Spleen (tissue), 11 donors: Measurements from ENCODE around the gene RPL3. TPM values are rescaled to one million over a fixed set of nuclear protein-coding genes. Genes with fewer than 3 reads are reported as not detected.

Experiments used
- DNase-seq: peaks from one replicate; pipeline ENCODE4 v3.0.0-alpha.2; 2020
- H3K27ac ChIP-seq, 8 donors: fragments of 200-600 bp; sonication (generic) in 7 of 8; 1 replicate in 4 of 8; 2 replicates in 4 of 8; pipeline versions ENCODE4 v1.5.0 to v1.8.0; 2016 to 2021; ENCODE audit warnings: inconsistent platforms in 4 of 8, mild to moderate bottlenecking in 4 of 8, moderate library complexity in 1 of 8
- H3K27me3 ChIP-seq, 7 donors: fragments of 200-600 bp; sonication (generic) in 6 of 7; replicated peaks in 1 of 7; 1 replicate in 4 of 7; 2 replicates in 3 of 7; pipeline versions ENCODE4 v1.5.0 to v1.8.0; 2016 to 2021; ENCODE audit warnings: inconsistent platforms in 3 of 7, mild to moderate bottlenecking in 1 of 7
- H3K36me3 ChIP-seq, 6 donors: fragments of 200-600 bp; sonication (generic) in 5 of 6; 1 replicate in 4 of 6; 2 replicates in 2 of 6; pipeline versions ENCODE4 v1.5.0 to v1.8.0; 2016 to 2021; ENCODE audit warnings: inconsistent platforms in 2 of 6
- H3K4me1 ChIP-seq, 6 donors: fragments of 200-600 bp; sonication (generic) in 5 of 6; 1 replicate in 3 of 6; 2 replicates in 3 of 6; pipeline versions ENCODE4 v1.5.0 to v1.8.0; 2016 to 2021; ENCODE audit warnings: inconsistent platforms in 3 of 6
- H3K4me3 ChIP-seq, 8 donors: fragments of 200-600 bp; sonication (generic) in 7 of 8; 1 replicate in 4 of 8; 2 replicates in 4 of 8; pipeline versions ENCODE4 v1.5.0 to v1.8.0; 2016 to 2021; ENCODE audit warnings: inconsistent platforms in 4 of 8, mild to moderate bottlenecking in 4 of 8, moderate library complexity in 2 of 8
- H3K9me3 ChIP-seq, 8 donors: fragments of 200-600 bp; sonication (generic) in 7 of 8; 1 replicate in 4 of 8; 2 replicates in 4 of 8; pipeline versions ENCODE4 v1.5.0 to v1.8.0; 2016 to 2021; ENCODE audit warnings: inconsistent platforms in 4 of 8
- CTCF ChIP-seq, 11 experiments: fragments of 200-600 bp in 7 of 11; fragments of 450-650 bp in 4 of 11; sonication (generic) in 4 of 11; IDR thresholded peaks in 8 of 11; conservative IDR thresholded peaks in 3 of 11; 1 replicate in 7 of 11; 2 replicates in 4 of 11; pipeline versions ENCODE4 v1.4.0 to v1.8.0; 2016 to 2021; ENCODE audit warnings: antibody characterized with exemption in 11 of 11, inconsistent platforms in 4 of 11, mild to moderate bottlenecking in 1 of 11
- POLR2A ChIP-seq, 3 donors: fragments of 450-650 bp; IDR thresholded peaks; one replicate each; pipeline ENCODE4 v1.5.1; 2017; ENCODE audit warnings: antibody characterized with exemption in 3 of 3, mild to moderate bottlenecking in 1 of 3
- POLR2AphosphoS5 ChIP-seq, 3 donors: sonication (generic); formaldehyde crosslinking; IDR thresholded peaks; one replicate each; pipeline ENCODE4 v1.5.1; 2017; ENCODE audit warnings: antibody characterized with exemption in 3 of 3
- WGBS, 5 donors: extraction: QIAGEN DNeasy Blood & Tissue Kit in 3 of 5; methylation state at CpG; one replicate each; pipeline versions ENCODE4 v1.1.5 to v1.1.7; 2013 to 2018; 5-methylcytosine and 5-hydroxymethylcytosine counted together
- intact Hi-C: fragments of 100-400 bp; cut with DNase I; formaldehyde crosslinking; loops from one replicate; pipeline ENCODE4 v1.15.0; 2023; ENCODE audit warnings: low total_unique reads
- polyA plus RNA-seq, 3 donors: library from polyadenylated mRNA; stranded (reverse); fragments of 200-250 nt; gene quantifications; one replicate each; pipeline ENCODE4 v1.2.1, GENCODE V29; 2013
- total RNA-seq, 7 donors: library from RNA; depleted of rRNA in 3 of 7; stranded (reverse); fragments of >200 nt in 3 of 7; fragmentation: NEBNext Ultra II Directional in 4 of 7; extraction: Animal tissue kit (Norgen Biotek cat#: 25700) in 4 of 7; gene quantifications; one replicate each; pipeline versions ENCODE4 v1.1.0 to v1.2.1, GENCODE V29; 2016 to 2021
- donor health status: healthy with polysubstance abuse.
- donor health status: DM: no; HTN: no; CAD: no; lungs with moderate emphysema.
- donor health status: DM: no; HTN: no; CAD: no.
- donor health status: Bipolar disorder and iron deficiency.
- donor health status: healthy.
- donor health status: DM: no; HTN: no; CAD: no.
- donor health status: DM: yes; HTN: yes; CAD: no.

Gene RPL3
- total and polyA plus RNA-seq, 10 donors = 1,607 to 6,240 (median 1,995) TPM

DNA sequence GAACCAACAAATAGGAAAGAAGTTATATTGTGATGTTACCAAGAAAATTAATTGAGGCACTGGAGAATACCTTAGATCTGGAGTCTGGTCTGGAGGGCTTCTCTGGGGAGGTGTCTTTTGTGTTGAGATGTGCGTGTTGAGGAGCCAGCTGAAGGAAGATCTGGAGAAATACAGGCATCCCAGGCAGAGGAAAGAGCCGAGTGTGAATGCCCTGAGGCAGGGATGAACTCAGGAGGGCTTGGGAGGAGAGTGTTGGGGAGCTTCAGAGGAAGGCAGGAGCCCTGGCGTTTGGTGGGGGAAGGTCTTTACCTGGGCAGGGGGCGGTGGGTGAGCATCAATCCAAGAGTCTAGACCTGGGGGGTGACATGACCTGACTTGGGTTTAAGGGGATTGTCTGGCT is 43.5 kb upstream of the RPL3 start:
- H3K27ac ChIP-seq = peak overlapping the region in 1 of 8 donors; percentile 46
- peaks cover 0 to 8% (median 0%) of the 10 kb centered on the region in 6 donors for H3K36me3 ChIP-seq
- H3K9me3 ChIP-seq = no peaks in the 10 kb centered on the region
- intact Hi-C loops = no loop called here
- H3K4me3 ChIP-seq = no peak overlapping the region
- H3K27me3 ChIP-seq = no peaks in the 10 kb centered on the region
- WGBS, 5 donors = 82 to 91% (median 88%) methylated on average over 4 of the region's 4 CpGs
- H3K4me1 ChIP-seq = peaks cover 0 to 44% (median 11%) of the 10 kb centered on the region in 6 donors
- TF ChIP-seq POLR2AphosphoS5 (IDR thresholded peaks at IDR 0.05) = no peak
- no peak for TF ChIP-seq POLR2A (IDR thresholded peaks at IDR 0.05)
- no peak for TF ChIP-seq CTCF (IDR thresholded peaks at IDR 0.05 in 8 of 11, conservative IDR thresholded peaks at IDR 0.05 in 3 of 11)
- no peak for DNase-seq

DNA sequence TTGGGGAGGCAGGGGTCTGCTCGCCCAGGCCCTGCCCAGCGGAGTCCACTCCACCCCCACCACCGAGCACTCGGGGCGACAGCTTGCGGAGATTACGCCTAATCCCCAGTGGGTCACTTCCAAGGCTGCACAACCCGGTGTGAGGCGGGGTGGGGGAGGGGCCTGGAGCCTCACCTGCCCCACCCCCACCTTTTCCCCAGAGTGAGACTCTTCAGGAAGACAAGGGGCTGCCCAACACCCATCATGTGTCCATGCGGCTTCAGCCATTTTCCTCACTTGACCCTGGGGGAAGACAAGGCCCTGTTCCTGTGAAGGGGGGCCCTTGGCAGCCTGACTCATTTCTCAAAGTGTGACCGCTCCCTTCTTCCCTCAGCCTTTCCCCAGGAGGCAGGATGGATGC is 42.8 kb upstream of the RPL3 start:
- Histone ChIP-seq H3K27me3 (no peaks in the 10 kb centered on the region), H3K36me3 (peaks cover 0 to 8% (median 0%) of the 10 kb centered on the region in 6 donors), H3K4me1 (peaks cover 0 to 39% (median 11%) of the 10 kb centered on the region in 6 donors), H3K9me3 (no peaks in the 10 kb centered on the region), H3K27ac (no peak overlapping the region), H3K4me3 (no peak overlapping the region)
- no peak for DNase-seq
- intact Hi-C loops = no loop called here
- TF ChIP-seq POLR2A (IDR thresholded peaks at IDR 0.05) (no peak), CTCF (IDR thresholded peaks at IDR 0.05 in 8 of 11, conservative IDR thresholded peaks at IDR 0.05 in 3 of 11) (no peak), POLR2AphosphoS5 (IDR thresholded peaks at IDR 0.05) (no peak)
- WGBS, 5 donors = 74 to 90% (median 80%) methylated on average over 3 to 11 of the region's 11 CpGs

DNA sequence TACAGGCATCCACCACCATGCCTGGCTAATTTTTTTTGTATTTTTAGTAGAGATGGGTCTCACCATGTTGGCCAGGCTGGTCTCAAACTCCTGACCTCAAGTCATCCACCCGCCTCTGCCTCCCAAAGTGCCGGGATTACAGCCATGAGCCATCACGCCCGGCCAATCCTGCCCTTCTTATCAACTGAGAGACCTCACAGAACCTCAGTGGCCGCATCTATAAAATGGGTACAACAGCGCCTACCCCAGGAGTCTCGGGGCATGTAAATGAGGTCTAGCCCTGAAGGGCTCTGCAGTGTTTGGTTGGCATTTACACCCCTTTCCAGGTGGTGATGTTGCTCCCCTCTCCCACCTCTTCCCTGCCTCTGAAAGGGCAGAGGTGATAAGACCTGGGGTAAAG is 42.1 kb upstream of the RPL3 start:
- TF ChIP-seq CTCF (IDR thresholded peaks at IDR 0.05 in 8 of 11, conservative IDR thresholded peaks at IDR 0.05 in 3 of 11) = no peak
- no peak for TF ChIP-seq POLR2AphosphoS5 (IDR thresholded peaks at IDR 0.05)
- peaks cover 0 to 8% (median 0%) of the 10 kb centered on the region in 6 donors for H3K36me3 ChIP-seq
- no peak for DNase-seq
- no peak overlapping the region for H3K27ac ChIP-seq
- peaks cover 0 to 31% (median 11%) of the 10 kb centered on the region in 6 donors for H3K4me1 ChIP-seq
- no peaks in the 10 kb centered on the region for H3K27me3 ChIP-seq
- intact Hi-C loops = no loop called here
- WGBS, 5 donors = 87 to 95% (median 95%) methylated on average over 6 to 7 of the region's 7 CpGs
- no peak overlapping the region for H3K4me3 ChIP-seq
- no peaks in the 10 kb centered on the region for H3K9me3 ChIP-seq

DNA sequence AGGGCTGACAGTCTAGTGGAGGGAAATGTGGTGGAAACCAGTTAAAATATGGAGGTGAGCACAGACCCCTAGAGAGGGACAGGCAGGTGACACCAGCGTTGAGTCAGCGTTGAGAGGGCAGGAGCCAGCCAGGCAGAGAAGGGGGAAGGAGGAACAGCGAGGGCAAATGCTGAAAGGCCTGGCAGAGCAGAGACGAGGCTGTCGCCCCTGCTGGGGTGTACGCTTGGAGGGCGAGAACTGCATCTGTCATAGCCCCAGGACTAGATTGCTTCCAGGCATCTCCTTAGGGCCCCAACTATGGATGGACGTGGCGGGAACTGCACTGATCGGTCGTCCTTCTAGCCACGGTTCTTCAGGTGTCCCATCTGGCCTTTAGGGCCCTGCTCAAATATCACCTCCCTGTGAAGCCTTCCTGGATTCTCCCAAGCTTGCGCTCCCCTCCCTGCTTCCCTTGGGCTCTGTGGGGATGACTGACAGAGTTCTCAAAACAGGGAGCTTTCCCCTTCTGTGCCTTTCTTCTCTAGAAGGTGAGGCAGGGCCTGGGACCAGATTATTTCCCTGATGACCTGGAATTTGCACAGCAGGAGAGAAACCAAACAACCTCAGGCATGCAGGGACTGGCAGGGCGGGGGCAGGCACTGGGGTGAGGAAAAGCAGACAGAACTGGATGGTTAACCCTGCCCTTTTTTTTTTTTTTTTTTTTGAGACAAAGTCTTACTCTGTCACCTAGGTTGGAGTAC is 41.4 kb upstream of the RPL3 start:
- Histone ChIP-seq H3K4me3 (no peak overlapping the region), H3K4me1 (peaks cover 0 to 26% (median 10%) of the 10 kb centered on the region in 6 donors), H3K27me3 (no peaks in the 10 kb centered on the region), H3K27ac (no peak overlapping the region), H3K36me3 (peaks cover 0 to 8% (median 0%) of the 10 kb centered on the region in 6 donors), H3K9me3 (no peaks in the 10 kb centered on the region)
- 69 to 88% (median 76%) methylated on average over 13 to 14 of the region's 14 CpGs for WGBS, 5 donors
- TF ChIP-seq CTCF (IDR thresholded peaks at IDR 0.05 in 8 of 11, conservative IDR thresholded peaks at IDR 0.05 in 3 of 11) (no peak), POLR2AphosphoS5 (IDR thresholded peaks at IDR 0.05) (no peak), POLR2A (IDR thresholded peaks at IDR 0.05) (no peak)
- intact Hi-C loops = no loop called here
- DNase-seq = no peak
